ENCODE results near the gene SERPINA9. TPM values are rescaled to one million over a fixed set of nuclear protein-coding genes. Genes with fewer than 3 reads are reported as not detected.

SERPINA9 gene
- total and polyA plus RNA-seq, 2 of the 8 experiments (the other 6 are each of a cell fraction or from before 2014, with no cell fraction given), result not detected

DNA sequence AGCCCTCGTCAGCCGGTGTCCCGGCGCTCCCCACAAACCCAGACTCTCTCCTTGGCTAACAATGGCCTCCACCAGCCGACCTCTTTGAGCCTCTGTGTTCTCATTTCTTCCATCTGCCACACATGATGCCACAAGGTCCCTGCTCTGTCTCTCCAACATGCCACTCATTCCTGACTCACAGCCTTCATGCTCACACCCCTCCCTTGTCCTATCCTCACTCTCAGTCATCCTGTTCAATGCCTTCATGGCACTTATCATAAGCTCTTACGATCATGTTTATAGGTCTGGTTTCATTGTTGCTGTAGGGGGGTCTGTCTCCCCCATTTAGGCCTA, 13.8 kb downstream of the SERPINA9 start:
- H3K79me1 ChIP-seq (ENCODE audit: low read depth, low read length), result no peaks in the 10 kb centered on the region
- FAIRE-seq, result no peak
- H3K4ac ChIP-seq (replicated peaks; ENCODE audit: insufficient read length, low read depth, low read length), result no peak overlapping the region
- H3K18ac ChIP-seq (ENCODE audit: extremely low read depth, low read length), result no peak overlapping the region
- H3K36me3 ChIP-seq (ENCODE audit: control insufficient read depth in 2 of 4, insufficient read depth in 4 of 4, low read length in 3 of 4), result no peaks in the 10 kb centered on the region
- peaks cover 17 to 21% of the 10 kb centered on the region in 2 experiments for H3K9me3 ChIP-seq (ENCODE audit: insufficient read depth in 2 of 2, low read depth in 1 of 2, low read length in 1 of 2)
- TF ChIP-seq RAD21 (IDR thresholded peaks at IDR 0.05 in 1 of 2, conservative IDR thresholded peaks at IDR 0.05 in 1 of 2; ENCODE audit: low read depth in 2 of 2, low read length in 2 of 2), result no peak
- no peak for TF ChIP-seq POLR2AphosphoS5 (IDR thresholded peaks at IDR 0.05; ENCODE audit: low read depth, low read length)
- TF ChIP-seq SP4 (IDR thresholded peaks at IDR 0.05; ENCODE audit: low read length), result no peak
- no peak overlapping the region for H4K8ac ChIP-seq (ENCODE audit: extremely low read depth, insufficient read depth, low read length)
- H3K27me3 ChIP-seq (replicated peaks in 1 of 4; ENCODE audit: control insufficient read depth in 3 of 4, extremely low read depth in 1 of 4, insufficient read depth in 3 of 4, low read length in 3 of 4), result no peaks in the 10 kb centered on the region
- H3K14ac ChIP-seq (ENCODE audit: insufficient read length), result no peak overlapping the region
- DNase-seq (ENCODE audit: low read depth in 1 of 2, low spot score in 2 of 2), result no peak
- H3K4me1 ChIP-seq (replicated peaks in 1 of 4; ENCODE audit: control insufficient read depth in 3 of 4, insufficient read depth in 4 of 4, low read length in 3 of 4), result no peaks in the 10 kb centered on the region; a peak in 1 of 7 replicates
- no peak overlapping the region for H2AFZ ChIP-seq (ENCODE audit: low read length)
- H2AK5ac ChIP-seq (ENCODE audit: low read depth, low read length), result no peak overlapping the region
- H2BK20ac ChIP-seq (ENCODE audit: low read length), result no peak overlapping the region
- no peaks in the 10 kb centered on the region for H4K20me1 ChIP-seq (replicated peaks in 1 of 2; ENCODE audit: control insufficient read depth in 1 of 2, insufficient read depth in 2 of 2, low read length in 2 of 2)
- H4K5ac ChIP-seq (ENCODE audit: insufficient read length, low read depth, low read length), result no peak overlapping the region
- CTCF ChIA-PET (ENCODE audit: partially characterized antibody), result interaction anchor here (1.6 to 2.8 kb wide), 3 partner anchors 24 to 39 kb away, joined by 4 to 13 read pairs (median 4); no protein-coding TSS in a partner anchor
- H4K91ac ChIP-seq (replicated peaks; ENCODE audit: insufficient read length, low read length), result no peak overlapping the region
- H3K9ac ChIP-seq (replicated peaks in 1 of 4; ENCODE audit: extremely low read depth in 1 of 4, low read depth in 3 of 4, low read length in 3 of 4), result no peak overlapping the region
- no peak overlapping the region for H3K4me3 ChIP-seq (ENCODE audit: extremely low read depth in 1 of 4, insufficient read depth in 2 of 4, low read depth in 3 of 4, low read length in 4 of 4)
- H2BK5ac ChIP-seq (ENCODE audit: low read depth, low read length), result no peak overlapping the region
- no peak overlapping the region for H3K23ac ChIP-seq (ENCODE audit: insufficient read length)
- 93% methylated on average over 6 of the region's 6 CpGs; no CpG with 5 or more reads in 1 of the 2 experiments for WGBS, 2 experiments (ENCODE audit: extremely low coverage in 1 of 2, insufficient coverage in 1 of 2, insufficient read length in 1 of 2, insufficient replicate concordance in 2 of 2, low coverage in 1 of 2, low lambda C conversion rate in 2 of 2, missing lambda C conversion rate in 1 of 2)
- no peak overlapping the region for H3K27ac ChIP-seq (ENCODE audit: low read depth, low read length)
- no peak overlapping the region; the same call in 1 of the 2 replicates for H2BK15ac ChIP-seq (ENCODE audit: low read length)
- no peaks in the 10 kb centered on the region for H3K79me2 ChIP-seq (ENCODE audit: control insufficient read depth in 1 of 2, insufficient read depth in 2 of 2, low read length in 2 of 2)
- H3K4me2 ChIP-seq (ENCODE audit: insufficient read depth in 1 of 2, low read depth in 2 of 2, low read length in 2 of 2), result no peak overlapping the region
- H3K56ac ChIP-seq (replicated peaks; ENCODE audit: insufficient read length, low read depth, low read length), result no peak overlapping the region
- no peaks in the 10 kb centered on the region for H3K23me2 ChIP-seq (ENCODE audit: low read depth, low read length)
- POLR2A ChIA-PET (ENCODE audit: partially characterized antibody), result no interaction called here
- H2BK120ac ChIP-seq (replicated peaks; ENCODE audit: low read depth, low read length), result no peak overlapping the region
- H2BK12ac ChIP-seq (ENCODE audit: low read depth, low read length), result no peak overlapping the region

Measured in H1 (cell line).